NCI-H1417 (cell line): ENCODE data around the gene ZFP90.
"Not testable (repeated sequence)": the region's sequence is repeated elsewhere in the genome, so short reads cannot be mapped to it uniquely, and the experiment has no call there.

Experiments
- DNase-seq, 3 experiments: peaks; one replicate each; lab custom pipeline; 2025; lab: John Stamatoyannopoulos, UW

The ZFP90 gene

GRCh38 chr16:68538880-68539701 is at the start of gene ZFP90:
ZFP90 (plus strand) TSS chr16:68539291; CDS start chr16:68539793, 502 bp downstream.
- peak; percentile 66 to 87 (median 79) for DNase-seq

- no peak for DNase-seq
Observed at GRCh38 chr16:68490358-68490757, 48.7 kb upstream of the ZFP90 start.

- DNase-seq, result peak; percentile 31 to 74 (median 63)
Observed at GRCh38 chr16:68490829-68491575, 48.1 kb upstream of the ZFP90 start.

- DNase-seq, result no peak
Observed at GRCh38 chr16:68491576-68491950, 47.5 kb upstream of the ZFP90 start.

- no peak for DNase-seq
Observed at GRCh38 chr16:68492151-68492542, 46.9 kb upstream of the ZFP90 start.

- peak in 1 of 3 experiments; percentile 33 for DNase-seq
Observed at GRCh38 chr16:68492543-68493411, 46.3 kb upstream of the ZFP90 start.

- no peak for DNase-seq
Observed at GRCh38 chr16:68493412-68494070, 45.5 kb upstream of the ZFP90 start.

- DNase-seq, result not testable (repeated sequence)
Observed at GRCh38 chr16:68494261-68494660, 44.8 kb upstream of the ZFP90 start.

GRCh38 chr16:68496689-68497088 is 42.4 kb upstream of the ZFP90 start:
- DNase-seq, result peak in 1 of 3 experiments; percentile 6

- peak; percentile 8 to 40 (median 8) for DNase-seq
Observed at GRCh38 chr16:68499006-68499405, 40.1 kb upstream of the ZFP90 start.

- DNase-seq, result no peak
Observed at GRCh38 chr16:68503334-68503733, 35.8 kb upstream of the ZFP90 start.

- DNase-seq, result no peak
Observed at GRCh38 chr16:68504066-68504465, 35.0 kb upstream of the ZFP90 start.

- peak in 1 of 3 experiments; percentile 5 for DNase-seq
Observed at GRCh38 chr16:68506331-68507053, 32.6 kb upstream of the ZFP90 start.

GRCh38 chr16:68508013-68508412 is 31.1 kb upstream of the ZFP90 start:
- no peak for DNase-seq

GRCh38 chr16:68508641-68509240 is 30.4 kb upstream of the ZFP90 start:
- DNase-seq, result no peak

GRCh38 chr16:68509381-68509780 is 29.7 kb upstream of the ZFP90 start:
- DNase-seq, result no peak

GRCh38 chr16:68510775-68511174 is 28.3 kb upstream of the ZFP90 start:
- DNase-seq, result no peak

GRCh38 chr16:68512183-68512582 is 26.9 kb upstream of the ZFP90 start:
- DNase-seq, result no peak

- DNase-seq, result no peak
Observed at GRCh38 chr16:68512742-68513141, 26.3 kb upstream of the ZFP90 start.

- DNase-seq, result no peak
Observed at GRCh38 chr16:68514511-68514910, 24.6 kb upstream of the ZFP90 start.
